GM12864 (cell line): Measurements from ENCODE around the gene GNB2.
A peak's percentile ranks its signal among the peaks of the same experiment; 100 is the strongest.

Source experiments
- DNase-seq: peaks from one replicate; pipeline ENCODE4 v3.0.0-alpha.2; 2011; ENCODE audit warnings: low read depth
- H3K4me3 ChIP-seq: 2 replicates; pipeline ENCODE4 v1.5.1; 2011; ENCODE audit warnings: mild to moderate bottlenecking, low read depth, low read length, control low read depth
- CTCF ChIP-seq: IDR thresholded peaks from 2 replicates; pipeline ENCODE4 v1.5.1; 2011; ENCODE audit warnings: low read depth, mild to moderate bottlenecking, moderate library complexity, low read length, control low read depth, inconsistent platforms; ENCODE audit errors: missing control alignments

Gene GNB2

GRCh38 chr7:100630066-100630465, 43.5 kb upstream of the GNB2 start:
- no peak overlapping the region for H3K4me3 ChIP-seq
- no peak for TF ChIP-seq CTCF
- no peak for DNase-seq

- H3K4me3 ChIP-seq = peak overlapping the region; percentile 76
- peak; percentile 59 for TF ChIP-seq CTCF
- no peak for DNase-seq
These were observed 40.4 kb upstream of the GNB2 start for GRCh38 chr7:100632951-100633717.

- DNase-seq = no peak
- no peak overlapping the region for H3K4me3 ChIP-seq
- no peak for TF ChIP-seq CTCF
These were observed 33.5 kb upstream of the GNB2 start for GRCh38 chr7:100639995-100640516.

DNA sequence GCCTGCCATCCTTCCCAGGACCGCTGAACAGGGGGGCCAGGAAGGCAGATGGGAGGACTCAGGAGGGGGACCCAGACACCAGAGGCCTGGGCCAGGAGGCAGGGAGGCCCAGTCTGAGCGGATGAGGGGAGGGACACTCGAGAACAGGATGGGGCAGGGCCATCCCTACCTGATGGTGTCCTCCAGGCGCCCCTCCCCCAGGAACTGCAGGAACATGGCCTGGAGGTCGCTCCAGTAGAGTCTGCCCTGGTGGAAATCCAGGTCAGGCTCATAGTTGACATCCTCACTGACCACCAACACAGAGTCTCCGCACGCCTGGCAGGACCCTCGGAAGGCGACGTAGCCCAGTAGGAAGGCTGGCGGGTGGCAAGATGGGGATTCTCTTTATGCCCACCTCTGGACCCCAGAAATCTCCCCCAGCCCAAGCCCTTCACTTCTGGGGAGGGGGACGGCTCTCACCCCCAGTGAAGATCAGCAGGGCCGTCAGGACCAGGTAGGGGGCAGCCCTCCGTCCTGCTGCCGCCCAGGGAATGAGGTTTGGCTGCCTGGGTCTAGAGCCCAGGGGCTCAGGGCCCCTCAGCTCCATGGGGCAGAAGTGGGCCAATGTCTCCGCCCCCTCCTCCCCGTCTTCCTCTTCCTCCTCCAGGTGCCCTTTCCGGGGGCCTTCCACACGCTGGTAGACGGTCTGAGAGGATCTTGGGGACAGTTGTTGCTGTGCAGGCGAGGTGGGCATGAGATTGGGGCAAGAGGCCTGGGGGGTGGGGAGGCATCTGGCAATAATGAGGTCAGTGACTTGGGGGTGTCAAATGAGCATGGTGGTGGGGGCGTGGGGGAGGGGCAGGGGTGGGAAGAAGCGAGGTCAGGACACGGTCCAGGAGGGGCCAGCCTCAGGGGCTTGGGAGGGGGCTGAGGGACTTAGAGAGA, 32.8 kb upstream of the GNB2 start:
- H3K4me3 ChIP-seq = no peak overlapping the region
- no peak for DNase-seq
- TF ChIP-seq CTCF = no peak

GRCh38 chr7:100641463-100641859, 32.1 kb upstream of the GNB2 start, which contains the start of gene TFR2:
Gene TFR2 (minus strand): TSS chr7:100641552. CDS start chr7:100641509, 43 bp downstream.
- H3K4me3 ChIP-seq = no peak within 1 kb of the TSS
- DNase-seq = no peak
- TF ChIP-seq CTCF = no peak

DNA sequence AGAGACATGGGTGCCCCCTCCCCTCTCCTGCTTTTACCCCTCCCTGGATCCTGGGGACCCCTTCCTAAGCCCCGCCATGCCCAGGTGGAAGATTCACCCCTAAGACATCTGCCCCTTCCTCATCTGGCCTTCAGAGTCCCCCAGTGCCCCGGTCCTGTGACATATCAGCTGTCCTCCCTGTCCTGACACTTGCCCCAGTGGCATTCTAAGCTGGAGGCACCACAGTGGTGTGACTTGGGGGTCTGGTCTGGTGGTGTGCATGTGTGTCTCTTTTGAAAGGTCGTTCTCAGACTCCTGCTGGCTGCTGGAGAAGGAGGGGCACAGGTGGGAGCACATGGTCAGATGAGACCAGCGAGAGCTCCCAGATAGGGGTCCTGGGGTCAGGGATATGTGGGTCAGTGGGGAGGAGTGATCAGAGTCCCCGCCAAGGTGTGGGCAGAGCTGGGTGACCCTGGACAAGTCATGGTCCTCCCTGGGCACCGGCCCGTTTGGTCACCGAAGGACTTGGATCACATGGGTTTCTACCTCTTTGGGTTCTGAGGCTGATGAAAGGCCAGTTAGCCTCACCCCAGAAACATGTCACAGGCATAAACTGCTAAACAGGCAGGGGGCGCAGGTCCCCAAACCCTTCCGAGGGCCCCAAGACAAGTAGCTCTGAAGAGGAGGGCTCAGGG, 31.5 kb upstream of the GNB2 start:
- no peak for DNase-seq
- H3K4me3 ChIP-seq = no peak overlapping the region
- TF ChIP-seq CTCF = peak; percentile 11
